Measurements from ENCODE around the gene PLEK.

DNA sequence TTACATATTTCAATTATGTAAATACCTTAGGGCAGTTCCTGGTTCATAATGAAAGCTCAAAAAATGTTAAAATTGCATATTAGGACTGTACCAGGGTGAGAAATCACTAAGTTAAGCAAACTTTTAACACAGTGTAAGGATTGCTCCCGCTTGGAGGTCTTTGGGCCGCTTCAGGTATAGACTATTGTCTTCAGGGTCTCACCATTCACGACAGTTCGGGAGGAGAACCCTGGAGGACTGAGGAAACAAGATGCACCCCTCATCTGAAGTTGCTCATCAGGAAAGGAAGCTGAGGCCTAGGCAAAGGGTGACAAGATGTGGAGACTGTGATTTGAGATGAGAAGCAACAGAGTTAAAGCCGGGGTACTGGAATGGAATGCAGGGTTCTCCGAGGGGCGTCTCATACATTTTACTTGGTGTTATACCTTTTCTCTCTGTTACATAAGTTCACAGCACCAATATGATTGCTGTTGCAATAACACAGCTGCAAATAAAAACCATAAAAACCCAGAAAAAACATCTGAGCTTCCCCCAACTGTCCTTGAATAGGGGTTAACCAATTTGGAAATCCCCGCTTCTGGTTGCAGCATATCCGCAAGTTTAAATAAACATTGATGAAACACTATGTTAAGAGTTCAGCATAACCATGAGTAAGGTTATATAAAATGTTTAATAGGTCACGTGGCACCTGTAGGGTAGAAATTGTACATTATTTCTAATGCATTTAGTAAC is 61.9 kb downstream of the PLEK start:
- no peak for TF ChIP-seq POLR2A (IDR thresholded peaks at IDR 0.05)
- TF ChIP-seq, protein P1, sequence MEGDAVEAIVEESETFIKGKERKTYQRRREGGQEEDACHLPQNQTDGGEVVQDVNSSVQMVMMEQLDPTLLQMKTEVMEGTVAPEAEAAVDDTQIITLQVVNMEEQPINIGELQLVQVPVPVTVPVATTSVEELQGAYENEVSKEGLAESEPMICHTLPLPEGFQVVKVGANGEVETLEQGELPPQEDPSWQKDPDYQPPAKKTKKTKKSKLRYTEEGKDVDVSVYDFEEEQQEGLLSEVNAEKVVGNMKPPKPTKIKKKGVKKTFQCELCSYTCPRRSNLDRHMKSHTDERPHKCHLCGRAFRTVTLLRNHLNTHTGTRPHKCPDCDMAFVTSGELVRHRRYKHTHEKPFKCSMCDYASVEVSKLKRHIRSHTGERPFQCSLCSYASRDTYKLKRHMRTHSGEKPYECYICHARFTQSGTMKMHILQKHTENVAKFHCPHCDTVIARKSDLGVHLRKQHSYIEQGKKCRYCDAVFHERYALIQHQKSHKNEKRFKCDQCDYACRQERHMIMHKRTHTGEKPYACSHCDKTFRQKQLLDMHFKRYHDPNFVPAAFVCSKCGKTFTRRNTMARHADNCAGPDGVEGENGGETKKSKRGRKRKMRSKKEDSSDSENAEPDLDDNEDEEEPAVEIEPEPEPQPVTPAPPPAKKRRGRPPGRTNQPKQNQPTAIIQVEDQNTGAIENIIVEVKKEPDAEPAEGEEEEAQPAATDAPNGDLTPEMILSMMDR (IDR thresholded peaks at IDR 0.05 in 8 of 11, conservative IDR thresholded peaks at IDR 0.05 in 3 of 11): no peak

Data from spleen (tissue), 7 donors.